K562 (cell line): ENCODE data around the gene MTCH2. TPM values are rescaled to one million over a fixed set of nuclear protein-coding genes. Genes with fewer than 3 reads are reported as not detected.
A peak's percentile ranks its signal among the peaks of the same experiment; 100 is the strongest.

Source experiments
- EP300 ChIP-seq: IDR thresholded peaks from 2 replicates; pipeline ENCODE4 v1.6.1; 2012; ENCODE audit warnings: low read length, improper control_type of control experiment
- KHSRP ChIP-seq: fragments of 450-650 bp; IDR thresholded peaks from 2 replicates; pipeline ENCODE4 v1.6.1; 2017
- MAZ ChIP-seq, 2 experiments: fragments of 450-650 bp in 1 of 2; sonication (generic) in 1 of 2; formaldehyde crosslinking; IDR thresholded peaks in 1 of 2; conservative IDR thresholded peaks in 1 of 2; 2 replicates each; pipeline versions ENCODE4 v1.4.0 to v1.5.0; 2020; ENCODE audit warnings: mild to moderate bottlenecking in 1 of 2, missing genetic modification reagents in 1 of 2
- NELFE ChIP-seq: IDR thresholded peaks from 2 replicates; pipeline ENCODE4 v1.6.1; 2011; ENCODE audit warnings: mild to moderate bottlenecking; ENCODE audit not compliant: insufficient read depth, insufficient read length
- PHTF2 ChIP-seq: fragments of 250-450 bp; sonication (Bioruptor Pico); IDR thresholded peaks from 2 replicates; pipeline ENCODE4 v1.5.0; 2021; ENCODE audit warnings: mild to moderate bottlenecking
- POU5F1 ChIP-seq: fragments of 150-350 bp; IDR thresholded peaks from 2 replicates; pipeline ENCODE4 v1.6.1; 2014; ENCODE audit warnings: borderline replicate concordance, low read length, low read depth, mild to moderate bottlenecking; ENCODE audit not compliant: partially characterized antibody
- REST ChIP-seq, 2 experiments: fragments of 450-650 bp; formaldehyde crosslinking in 1 of 2; IDR thresholded peaks; 2 replicates each; pipeline versions ENCODE4 v1.4.0 to v1.6.1; 2014 to 2020; ENCODE audit warnings: mild to moderate bottlenecking in 2 of 2, borderline replicate concordance in 1 of 2, low read depth in 1 of 2
- SIN3B ChIP-seq: fragments of 450-650 bp; IDR thresholded peaks from 2 replicates; pipeline ENCODE4 v1.6.1; 2017; ENCODE audit warnings: low read depth, mild to moderate bottlenecking, moderate library complexity
- SIX5 ChIP-seq, 2 experiments: IDR thresholded peaks; 2 replicates each; pipeline ENCODE4 v1.6.1; 2011; ENCODE audit warnings: low read length in 2 of 2, borderline replicate concordance in 1 of 2, low read depth in 1 of 2, mild to moderate bottlenecking in 1 of 2, moderate library complexity in 1 of 2; ENCODE audit not compliant: insufficient read depth in 1 of 2
- SMARCE1 ChIP-seq: fragments of 450-650 bp; IDR thresholded peaks from 2 replicates; pipeline ENCODE4 v1.7.1; 2016; ENCODE audit warnings: mild to moderate bottlenecking
- TRIM24 ChIP-seq, 2 experiments: fragments of 450-650 bp; IDR thresholded peaks; 2 replicates each; pipeline ENCODE4 v1.6.1; 2016
- XRCC4 ChIP-seq: IDR thresholded peaks from one replicate; pipeline ENCODE4 v1.6.1; 2011; ENCODE audit not compliant: insufficient read depth, insufficient read length; ENCODE audit errors: extremely low read depth
- ZFX ChIP-seq: sonication (generic); formaldehyde crosslinking; IDR thresholded peaks from 2 replicates; pipeline ENCODE4 v1.8.0; 2022; ENCODE audit warnings: mild to moderate bottlenecking, missing genetic modification reagents, moderate library complexity
- ZNF324 ChIP-seq: fragments of 250-450 bp; sonication (Bioruptor Pico); IDR thresholded peaks from 2 replicates; pipeline ENCODE4 v1.4.0; 2020; ENCODE audit warnings: mild to moderate bottlenecking
- ZNF354B ChIP-seq: fragments of 250-450 bp; sonication (Bioruptor Pico); IDR thresholded peaks from 2 replicates; pipeline ENCODE4 v1.4.0; 2020
- ZNF655 ChIP-seq: fragments of 250-450 bp; sonication (Bioruptor Pico); IDR thresholded peaks from 2 replicates; pipeline ENCODE4 v1.5.0; 2021
- polyA plus RNA-seq, 8 experiments: library from polyadenylated mRNA; depleted of rRNA in 4 of 8; stranded (reverse) in 5 of 8; unstranded in 3 of 8; fragments of >200 nt; fragmentation: Nextera tagmentation in 2 of 8; fragmentation: Illumina TruSeq in 1 of 8; extraction: Ambion mirVana in 2 of 8; extraction: Trizol in 1 of 8; gene quantifications; 2 replicates each; pipeline versions ENCODE4 v1.2.1 to v1.2.3, GENCODE V29; 2011 to 2014; ENCODE audit warnings: inconsistent platforms in 1 of 8, missing spikeins in 1 of 8
- total RNA-seq, 7 experiments: library from RNA; depleted of rRNA in 6 of 7; stranded (reverse); fragments of >200 nt in 6 of 7; fragmentation: Illumina TruSeq in 2 of 7; extraction: Trizol in 2 of 7; gene quantifications; 2 replicates each; pipeline versions ENCODE4 v1.2.1 to v1.2.3, GENCODE V29; 2011 to 2021; ENCODE audit warnings: low replicate concordance in 1 of 7

MTCH2 gene
- total and polyA plus RNA-seq, 9 of the 15 experiments (the other 6 are each of a cell fraction or from before 2014, with no cell fraction given): 95.4 to 620 (median 198) TPM

GRCh38 chr11:47578524-47579494 is 63.5 kb downstream of the MTCH2 start, which contains the start of the genes KBTBD4 and NDUFS3 (continued):
- TF ChIP-seq ZNF655 (CRISPR knock-in tag) (no peak), REST (IDR thresholded peaks at IDR 0.05; ENCODE audit: borderline replicate concordance) (no peak), REST (CRISPR knock-in tag; IDR thresholded peaks at IDR 0.05; ENCODE audit: low read depth) (no peak), SIN3B (peak; percentile 98), MAZ (CRISPR knock-in tag; conservative IDR thresholded peaks at IDR 0.05 in 1 of 2, IDR thresholded peaks at IDR 0.05 in 1 of 2) (peak; percentile 90 to 97), ZNF324 (no peak), XRCC4 (no peak), PHTF2 (CRISPR knock-in tag) (no peak), EP300 (peak; percentile 53), ZFX (CRISPR knock-in tag) (peak; percentile 86), SIX5 (IDR thresholded peaks at IDR 0.05; ENCODE audit: borderline replicate concordance in 1 of 2, insufficient read depth in 1 of 2, low read depth in 1 of 2, low read length in 2 of 2) (peak; percentile 80 to 89), POU5F1 (peak; percentile 39), TRIM24 (IDR thresholded peaks at IDR 0.05) (peak; percentile 82 to 100), ZNF354B (no peak), KHSRP (peak; percentile 56; the same call in 1 of the 2 replicates), SMARCE1 (peak; percentile 71; the same call in 1 of the 2 replicates), NELFE (no peak)
